ENCODE results near the gene PI4K2B.
"Not testable (repeated sequence)": the region's sequence is repeated elsewhere in the genome, so short reads cannot be mapped to it uniquely, and the experiment has no call there.

DNA sequence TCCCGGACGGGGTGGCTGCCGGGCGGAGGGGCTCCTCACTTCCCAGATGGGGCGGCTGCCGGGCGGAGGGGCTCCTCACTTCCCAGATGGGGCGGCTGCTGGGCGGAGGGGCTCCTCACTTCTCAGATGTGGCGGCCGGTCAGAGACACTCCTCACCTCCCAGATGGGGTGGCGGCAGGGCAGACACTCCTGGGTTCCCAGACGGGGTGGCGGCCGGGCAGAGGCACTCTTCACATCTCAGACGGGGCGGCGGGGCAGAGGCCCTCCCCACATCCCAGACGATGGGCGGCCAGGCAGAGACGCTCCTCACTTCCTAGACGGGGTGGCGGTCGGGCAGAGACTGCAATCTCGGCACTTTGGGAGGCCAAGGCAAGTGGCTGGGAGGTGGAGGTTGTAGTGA is 15.7 kb downstream of the PI4K2B start:
- TF ChIP-seq, protein P1, sequence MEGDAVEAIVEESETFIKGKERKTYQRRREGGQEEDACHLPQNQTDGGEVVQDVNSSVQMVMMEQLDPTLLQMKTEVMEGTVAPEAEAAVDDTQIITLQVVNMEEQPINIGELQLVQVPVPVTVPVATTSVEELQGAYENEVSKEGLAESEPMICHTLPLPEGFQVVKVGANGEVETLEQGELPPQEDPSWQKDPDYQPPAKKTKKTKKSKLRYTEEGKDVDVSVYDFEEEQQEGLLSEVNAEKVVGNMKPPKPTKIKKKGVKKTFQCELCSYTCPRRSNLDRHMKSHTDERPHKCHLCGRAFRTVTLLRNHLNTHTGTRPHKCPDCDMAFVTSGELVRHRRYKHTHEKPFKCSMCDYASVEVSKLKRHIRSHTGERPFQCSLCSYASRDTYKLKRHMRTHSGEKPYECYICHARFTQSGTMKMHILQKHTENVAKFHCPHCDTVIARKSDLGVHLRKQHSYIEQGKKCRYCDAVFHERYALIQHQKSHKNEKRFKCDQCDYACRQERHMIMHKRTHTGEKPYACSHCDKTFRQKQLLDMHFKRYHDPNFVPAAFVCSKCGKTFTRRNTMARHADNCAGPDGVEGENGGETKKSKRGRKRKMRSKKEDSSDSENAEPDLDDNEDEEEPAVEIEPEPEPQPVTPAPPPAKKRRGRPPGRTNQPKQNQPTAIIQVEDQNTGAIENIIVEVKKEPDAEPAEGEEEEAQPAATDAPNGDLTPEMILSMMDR (IDR thresholded peaks at IDR 0.05) = not testable (repeated sequence)
- TF ChIP-seq EP300 (IDR thresholded peaks at IDR 0.05; ENCODE audit: low read depth) = not testable (repeated sequence)

All from transverse colon (tissue), 3 donors.